ENCODE results near the gene MGST3. TPM values are rescaled to one million over a fixed set of nuclear protein-coding genes. Genes with fewer than 3 reads are reported as not detected.
"Not testable (repeated sequence)": the region's sequence is repeated elsewhere in the genome, so short reads cannot be mapped to it uniquely, and the experiment has no call there.

The MGST3 gene
- total RNA-seq, 1 donor from 2014 or later = 181 TPM

DNA sequence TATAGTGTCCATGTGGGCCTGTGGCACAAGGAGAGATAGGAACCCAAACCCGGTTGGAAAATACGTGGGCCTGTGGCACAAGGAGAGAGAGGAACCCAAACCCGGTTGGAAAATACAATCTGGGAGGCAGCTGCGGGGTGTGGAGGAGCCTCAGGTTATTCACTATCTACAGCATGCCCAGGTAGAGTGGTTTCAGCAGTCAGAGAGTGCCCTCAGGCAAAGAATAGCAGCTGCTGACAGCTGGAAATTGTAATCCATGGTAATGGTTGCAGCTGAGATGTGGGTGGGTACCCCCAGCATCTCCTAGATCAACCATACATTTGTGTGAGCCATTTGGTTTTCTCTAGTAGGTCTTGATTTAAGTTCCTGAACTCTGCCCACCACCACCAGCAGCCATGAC lies 25.8 kb upstream of the MGST3 start:
- ATAC-seq = no peak
- H3K9me3 ChIP-seq = no peaks in the 10 kb centered on the region
- H3K27ac ChIP-seq = no peak overlapping the region
- no peak overlapping the region for H3K4me3 ChIP-seq
- H3K36me3 ChIP-seq = no peaks in the 10 kb centered on the region
- H3K4me1 ChIP-seq = peaks cover 4% of the 10 kb centered on the region
- DNase-seq = no peak
- intact Hi-C loops (cut with DNase I) = loop anchor here (10.0 kb wide), 1 partner anchor 310 kb away; no protein-coding TSS in a partner anchor
- TF ChIP-seq, protein P1, sequence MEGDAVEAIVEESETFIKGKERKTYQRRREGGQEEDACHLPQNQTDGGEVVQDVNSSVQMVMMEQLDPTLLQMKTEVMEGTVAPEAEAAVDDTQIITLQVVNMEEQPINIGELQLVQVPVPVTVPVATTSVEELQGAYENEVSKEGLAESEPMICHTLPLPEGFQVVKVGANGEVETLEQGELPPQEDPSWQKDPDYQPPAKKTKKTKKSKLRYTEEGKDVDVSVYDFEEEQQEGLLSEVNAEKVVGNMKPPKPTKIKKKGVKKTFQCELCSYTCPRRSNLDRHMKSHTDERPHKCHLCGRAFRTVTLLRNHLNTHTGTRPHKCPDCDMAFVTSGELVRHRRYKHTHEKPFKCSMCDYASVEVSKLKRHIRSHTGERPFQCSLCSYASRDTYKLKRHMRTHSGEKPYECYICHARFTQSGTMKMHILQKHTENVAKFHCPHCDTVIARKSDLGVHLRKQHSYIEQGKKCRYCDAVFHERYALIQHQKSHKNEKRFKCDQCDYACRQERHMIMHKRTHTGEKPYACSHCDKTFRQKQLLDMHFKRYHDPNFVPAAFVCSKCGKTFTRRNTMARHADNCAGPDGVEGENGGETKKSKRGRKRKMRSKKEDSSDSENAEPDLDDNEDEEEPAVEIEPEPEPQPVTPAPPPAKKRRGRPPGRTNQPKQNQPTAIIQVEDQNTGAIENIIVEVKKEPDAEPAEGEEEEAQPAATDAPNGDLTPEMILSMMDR (IDR thresholded peaks at IDR 0.05) = no peak
- H3K27me3 ChIP-seq = peaks cover 3% of the 10 kb centered on the region

DNA sequence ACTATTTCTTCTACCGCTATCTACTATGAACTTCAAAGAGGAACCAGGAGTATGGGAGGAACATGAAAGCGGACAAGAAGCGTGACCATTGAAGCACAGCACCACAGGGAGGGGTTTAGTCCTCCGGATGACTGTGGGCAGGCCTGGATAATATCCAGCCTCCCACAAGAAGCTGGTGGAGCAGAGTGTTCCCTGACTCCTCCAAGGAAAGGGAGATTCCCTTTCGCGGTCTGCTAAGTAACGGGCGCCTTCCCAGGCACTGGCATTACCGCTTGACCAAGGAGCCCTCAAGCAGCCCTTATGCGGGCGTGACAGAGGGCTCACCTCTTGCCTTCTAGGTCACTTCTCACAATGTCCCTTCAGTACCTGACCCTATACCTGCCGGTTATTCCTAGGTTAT lies 24.4 kb upstream of the MGST3 start:
- DNase-seq, H3K4me1 ChIP-seq, H3K27me3 ChIP-seq, H3K27ac ChIP-seq, H3K9me3 ChIP-seq, H3K4me3 ChIP-seq, H3K36me3 ChIP-seq, ATAC-seq: not testable (repeated sequence)
- intact Hi-C loops (cut with DNase I) = loop anchor here (10.0 kb wide), 1 partner anchor 308 kb away; no protein-coding TSS in a partner anchor

DNA sequence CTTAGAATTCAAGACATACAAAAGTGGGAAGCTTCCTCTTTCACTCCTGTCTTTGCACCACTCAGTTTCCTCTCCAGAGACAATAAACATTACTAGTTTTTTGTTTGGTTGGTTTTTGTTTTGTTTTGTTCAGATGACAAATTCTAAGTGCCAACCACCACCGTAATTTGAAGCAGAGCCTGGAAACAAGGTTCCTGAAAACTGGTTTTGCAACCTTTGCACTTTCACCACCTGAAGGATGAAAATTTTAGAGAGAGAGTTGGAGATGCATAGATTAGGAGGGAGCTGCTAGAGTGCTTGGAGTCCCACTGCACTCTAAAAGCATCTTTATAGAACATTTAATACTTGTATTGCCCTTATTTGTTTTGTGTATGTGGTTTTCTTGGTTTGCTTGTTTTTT lies 20.2 kb upstream of the MGST3 start:
- TF ChIP-seq, protein P1 (IDR thresholded peaks at IDR 0.05) = no peak
- H3K9me3 ChIP-seq = no peaks in the 10 kb centered on the region
- no peak for ATAC-seq
- H3K4me3 ChIP-seq = no peak overlapping the region
- H3K4me1 ChIP-seq = no peaks in the 10 kb centered on the region
- intact Hi-C loops (cut with DNase I) = no loop called here
- peaks cover 15% of the 10 kb centered on the region for H3K27me3 ChIP-seq
- H3K36me3 ChIP-seq = no peaks in the 10 kb centered on the region
- no peak for DNase-seq
- no peak overlapping the region for H3K27ac ChIP-seq

DNA sequence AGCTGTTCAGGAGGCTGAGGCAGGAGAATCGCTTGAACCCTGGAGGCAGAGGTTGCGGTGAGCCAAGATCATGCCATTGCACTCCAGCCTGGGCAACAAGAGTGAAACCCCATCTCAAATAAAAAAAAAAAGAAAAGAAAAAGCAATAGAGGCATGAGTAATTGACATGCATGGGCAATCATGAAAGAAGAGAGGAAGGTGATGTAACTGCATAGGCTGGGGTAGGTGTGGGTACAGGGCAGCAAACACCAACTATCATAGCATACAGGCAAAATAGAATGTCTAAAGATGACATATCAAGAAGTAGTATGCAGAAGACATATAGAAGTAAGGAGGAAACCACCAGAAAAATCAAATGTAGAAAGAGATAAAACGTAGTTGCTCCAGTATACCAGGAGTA lies 19.0 kb upstream of the MGST3 start:
- no peak for ATAC-seq
- no peak for DNase-seq
- intact Hi-C loops (cut with DNase I) = no loop called here
- no peaks in the 10 kb centered on the region for H3K4me1 ChIP-seq
- no peak overlapping the region for H3K4me3 ChIP-seq
- no peak overlapping the region for H3K27ac ChIP-seq
- no peaks in the 10 kb centered on the region for H3K9me3 ChIP-seq
- TF ChIP-seq, protein P1 (IDR thresholded peaks at IDR 0.05) = no peak
- H3K27me3 ChIP-seq = peaks cover 15% of the 10 kb centered on the region
- no peaks in the 10 kb centered on the region for H3K36me3 ChIP-seq

DNA sequence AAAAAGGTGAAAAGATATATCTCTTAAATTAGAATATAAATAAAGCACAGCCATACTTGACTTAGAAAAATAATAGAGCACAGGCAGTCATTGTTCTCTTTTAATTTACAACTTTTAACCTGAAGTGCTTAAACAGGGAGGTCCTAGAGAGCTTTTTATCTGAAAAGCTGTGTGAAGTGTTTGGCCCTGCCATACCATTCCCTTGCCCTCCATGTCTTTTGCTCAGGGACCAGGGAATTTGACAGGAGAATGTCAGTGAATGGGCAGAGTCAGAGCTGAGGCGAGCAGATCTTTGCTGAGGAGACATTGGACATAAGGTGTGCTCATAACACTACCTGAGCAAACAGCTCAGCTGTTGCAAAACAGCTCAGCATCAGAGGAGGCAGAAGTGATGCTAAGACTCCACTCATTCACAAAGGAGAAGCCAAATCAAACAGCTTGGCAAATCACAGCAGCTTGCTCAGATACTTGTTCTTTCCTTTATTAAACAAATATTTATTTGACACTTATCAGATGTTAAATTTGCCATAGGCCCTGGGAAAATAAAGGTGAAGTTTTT lies 14.9 kb upstream of the MGST3 start:
- Histone ChIP-seq H3K36me3 (no peaks in the 10 kb centered on the region), H3K4me1 (no peaks in the 10 kb centered on the region), H3K27ac (no peak overlapping the region), H3K4me3 (no peak overlapping the region), H3K9me3 (no peaks in the 10 kb centered on the region), H3K27me3 (peaks cover 9% of the 10 kb centered on the region)
- TF ChIP-seq, protein P1 (IDR thresholded peaks at IDR 0.05) = no peak
- intact Hi-C loops (cut with DNase I) = no loop called here
- ATAC-seq (peak; percentile 98), DNase-seq (no peak)

DNA sequence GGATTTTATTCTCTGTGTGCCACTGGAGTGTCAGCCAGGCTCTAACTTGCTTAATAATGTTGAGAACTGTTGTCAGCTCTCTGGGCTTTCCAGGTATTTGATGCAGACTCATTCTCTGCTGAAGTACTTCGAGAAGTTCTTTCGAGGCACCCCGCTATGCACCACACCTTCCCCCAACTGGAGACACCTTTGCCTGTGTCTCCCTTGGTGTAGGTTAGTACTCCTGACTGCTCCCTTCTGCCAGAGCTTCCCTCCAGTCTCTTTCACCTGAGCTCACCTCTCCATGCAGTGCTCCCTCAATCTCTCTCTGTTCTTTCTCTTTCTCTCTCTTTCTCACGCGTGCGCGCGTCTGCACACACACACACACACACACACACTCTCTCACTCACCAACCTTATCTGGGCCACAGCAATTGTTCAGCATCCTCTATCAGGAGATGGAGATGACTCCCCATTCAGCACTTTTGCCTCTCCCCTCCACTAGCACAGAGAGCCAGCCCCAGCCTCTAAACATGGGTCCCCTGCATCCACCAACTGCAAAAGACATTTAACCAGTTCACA lies 14.0 kb upstream of the MGST3 start:
- no peak overlapping the region for H3K4me3 ChIP-seq
- no peaks in the 10 kb centered on the region for H3K36me3 ChIP-seq
- intact Hi-C loops (cut with DNase I) = no loop called here
- ATAC-seq (peak; percentile 20), DNase-seq (no peak)
- peaks cover 2% of the 10 kb centered on the region for H3K27me3 ChIP-seq
- no peaks in the 10 kb centered on the region for H3K9me3 ChIP-seq
- no peaks in the 10 kb centered on the region for H3K4me1 ChIP-seq
- TF ChIP-seq, protein P1 (IDR thresholded peaks at IDR 0.05) = no peak
- no peak overlapping the region for H3K27ac ChIP-seq

All from upper lobe of right lung (tissue), 1 donor.